K562 (cell line): Measurements from ENCODE around the gene PTGES3. TPM values are rescaled to one million over a fixed set of nuclear protein-coding genes. Genes with fewer than 3 reads are reported as not detected.

Experiments used
- BCOR ChIP-seq: fragments of 450-650 bp; IDR thresholded peaks from 2 replicates; pipeline ENCODE4 v1.6.1; 2016
- BRF1 ChIP-seq: IDR thresholded peaks from 3 replicates; pipeline ENCODE4 v1.6.1; 2011; ENCODE audit warnings: borderline replicate concordance, mild to moderate bottlenecking; ENCODE audit not compliant: insufficient read length; ENCODE audit errors: extremely low read depth
- CREM ChIP-seq: IDR thresholded peaks from 2 replicates; pipeline ENCODE4 v1.6.1; 2014; ENCODE audit warnings: antibody characterized with exemption, low read depth
- ESRRA ChIP-seq: fragments of 450-650 bp; IDR thresholded peaks from 2 replicates; pipeline ENCODE4 v1.6.1; 2014; ENCODE audit warnings: low read depth, mild to moderate bottlenecking, moderate library complexity, borderline replicate concordance
- GTF2E2 ChIP-seq: fragments of 200-800 bp; sonication (Bioruptor generic); IDR thresholded peaks from 2 replicates; pipeline ENCODE4 v1.6.1; 2016; ENCODE audit warnings: missing genetic modification characterization, missing compliant biosample characterization
- HIVEP1 ChIP-seq: fragments of 250-450 bp; sonication (Bioruptor Pico); IDR thresholded peaks from 2 replicates; pipeline ENCODE4 v1.4.0; 2020; ENCODE audit warnings: mild to moderate bottlenecking
- MYNN ChIP-seq, 2 experiments: sonication (generic); formaldehyde crosslinking in 1 of 2; IDR thresholded peaks; 2 replicates each; pipeline versions ENCODE4 v1.5.0 to v1.6.1; 2016 to 2020; ENCODE audit warnings: antibody characterized with exemption in 1 of 2, missing genetic modification reagents in 1 of 2
- NFIC ChIP-seq: fragments of 450-650 bp; IDR thresholded peaks from 2 replicates; pipeline ENCODE4 v1.6.1; 2017; ENCODE audit warnings: mild to moderate bottlenecking, inconsistent platforms
- NFRKB ChIP-seq: fragments of 450-650 bp; IDR thresholded peaks from 2 replicates; pipeline ENCODE4 v1.6.1; 2016; ENCODE audit warnings: low read depth
- NONO ChIP-seq, 2 experiments: fragments of 200-400 bp in 1 of 2; fragments of 450-650 bp in 1 of 2; formaldehyde crosslinking in 1 of 2; IDR thresholded peaks; 2 replicates each; pipeline ENCODE4 v1.6.1; 2017; ENCODE audit warnings: low read depth in 2 of 2, mild to moderate bottlenecking in 2 of 2, moderate library complexity in 2 of 2, low read length in 1 of 2
- SUPT5H ChIP-seq: fragments of 450-650 bp; IDR thresholded peaks from 2 replicates; pipeline ENCODE4 v1.6.1; 2016
- ZNF3 ChIP-seq: fragments of 250-450 bp; sonication (Bioruptor Pico); IDR thresholded peaks from 2 replicates; pipeline ENCODE4 v1.5.0; 2021; ENCODE audit warnings: mild to moderate bottlenecking, moderate library complexity
- ZNF586 ChIP-seq: fragments of 450-650 bp; formaldehyde crosslinking; conservative IDR thresholded peaks from 2 replicates; pipeline ENCODE4 v1.4.0; 2020; ENCODE audit warnings: mild to moderate bottlenecking, moderate library complexity
- ZNF76 ChIP-seq: fragments of 250-450 bp; sonication (Bioruptor Pico); IDR thresholded peaks from 2 replicates; pipeline ENCODE4 v1.4.0; 2020; ENCODE audit warnings: mild to moderate bottlenecking, moderate library complexity, borderline replicate concordance
- ZNF766 ChIP-seq: fragments of 200-800 bp; sonication (Bioruptor generic); conservative IDR thresholded peaks from 2 replicates; pipeline ENCODE4 v1.6.1; 2016; ENCODE audit warnings: missing genetic modification characterization, missing compliant biosample characterization
- polyA plus RNA-seq, 8 experiments: library from polyadenylated mRNA; depleted of rRNA in 4 of 8; stranded (reverse) in 5 of 8; unstranded in 3 of 8; fragments of >200 nt; fragmentation: Nextera tagmentation in 2 of 8; fragmentation: Illumina TruSeq in 1 of 8; extraction: Ambion mirVana in 2 of 8; extraction: Trizol in 1 of 8; gene quantifications; 2 replicates each; pipeline versions ENCODE4 v1.2.1 to v1.2.3, GENCODE V29; 2011 to 2014; ENCODE audit warnings: inconsistent platforms in 1 of 8, missing spikeins in 1 of 8
- total RNA-seq, 7 experiments: library from RNA; depleted of rRNA in 6 of 7; stranded (reverse); fragments of >200 nt in 6 of 7; fragmentation: Illumina TruSeq in 2 of 7; extraction: Trizol in 2 of 7; gene quantifications; 2 replicates each; pipeline versions ENCODE4 v1.2.1 to v1.2.3, GENCODE V29; 2011 to 2021; ENCODE audit warnings: low replicate concordance in 1 of 7
- TF ChIP-seq, protein P1 (sequence below): sonication (generic); formaldehyde crosslinking; IDR thresholded peaks from 2 replicates; pipeline ENCODE4 v1.8.0; 2022; ENCODE audit warnings: missing genetic modification reagents, mild to moderate bottlenecking, borderline replicate concordance
- TF ChIP-seq, protein P2 (sequence below): fragments of 450-650 bp; IDR thresholded peaks from 2 replicates; pipeline ENCODE4 v1.6.1; 2016; ENCODE audit warnings: antibody characterized with exemption
- TF ChIP-seq, protein P3 (sequence below), 3 experiments: IDR thresholded peaks in 2 of 3; conservative IDR thresholded peaks in 1 of 3; 2 replicates each; pipeline ENCODE4 v1.5.1; 2011 to 2012; ENCODE audit warnings: low read length in 3 of 3, mild to moderate bottlenecking in 3 of 3, control low read depth in 2 of 3, improper control_type of control experiment in 1 of 3, inconsistent platforms in 1 of 3, low read depth in 1 of 3, mixed read lengths in 1 of 3, moderate library complexity in 1 of 3; ENCODE audit not compliant: insufficient read depth in 2 of 3
- TF ChIP-seq, protein P4 (sequence below): fragments of 450-650 bp; IDR thresholded peaks from 2 replicates; pipeline ENCODE4 v1.7.1; 2018; ENCODE audit warnings: mild to moderate bottlenecking, low read depth; ENCODE audit not compliant: partially characterized antibody

Gene PTGES3
- total and polyA plus RNA-seq, 9 of the 15 experiments (the other 6 are each of a cell fraction or from before 2014, with no cell fraction given) = 163 to 501 (median 213) TPM

DNA sequence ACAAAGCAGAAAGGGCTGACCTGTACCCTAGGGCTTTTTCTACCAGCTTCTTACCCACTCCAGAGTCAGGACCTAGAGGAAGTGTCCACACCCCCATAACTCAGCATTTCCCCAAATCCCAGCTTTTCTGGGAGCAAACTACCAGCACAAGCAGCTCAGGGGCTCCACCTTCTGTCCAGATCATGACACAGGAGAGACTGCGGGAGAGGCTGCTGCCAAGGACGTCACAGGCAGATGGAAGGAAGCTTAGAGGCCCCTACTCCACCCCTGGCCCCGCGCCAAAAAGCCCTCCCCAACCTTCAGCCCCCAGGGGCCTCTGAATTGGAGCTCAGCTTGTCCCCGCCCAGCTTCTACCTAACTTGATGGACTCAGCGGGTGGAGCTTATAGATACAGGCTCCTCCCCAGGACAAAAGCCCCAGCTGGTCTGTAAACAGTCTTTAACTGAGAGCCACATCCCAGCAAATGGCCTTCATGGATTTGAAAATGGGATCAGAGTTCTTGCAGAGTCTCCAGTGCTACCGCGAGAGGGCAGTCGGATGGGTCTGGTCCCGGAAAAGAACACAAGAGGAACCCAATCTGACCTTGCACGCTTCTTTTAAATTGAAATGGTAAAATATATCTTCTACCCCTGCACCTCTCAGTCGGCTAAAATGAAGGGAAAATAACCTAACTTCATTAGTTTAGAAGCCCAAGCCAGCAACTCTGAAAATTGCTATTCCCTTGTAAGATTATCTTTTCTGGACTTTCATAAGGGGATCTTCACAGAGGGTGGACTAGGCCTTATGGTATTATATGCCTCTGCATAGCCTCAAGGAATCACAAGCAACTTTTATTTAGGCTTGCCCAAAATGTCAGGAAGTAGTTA lies 51.2 kb downstream of the PTGES3 start (continued):
- TF ChIP-seq, protein P1, sequence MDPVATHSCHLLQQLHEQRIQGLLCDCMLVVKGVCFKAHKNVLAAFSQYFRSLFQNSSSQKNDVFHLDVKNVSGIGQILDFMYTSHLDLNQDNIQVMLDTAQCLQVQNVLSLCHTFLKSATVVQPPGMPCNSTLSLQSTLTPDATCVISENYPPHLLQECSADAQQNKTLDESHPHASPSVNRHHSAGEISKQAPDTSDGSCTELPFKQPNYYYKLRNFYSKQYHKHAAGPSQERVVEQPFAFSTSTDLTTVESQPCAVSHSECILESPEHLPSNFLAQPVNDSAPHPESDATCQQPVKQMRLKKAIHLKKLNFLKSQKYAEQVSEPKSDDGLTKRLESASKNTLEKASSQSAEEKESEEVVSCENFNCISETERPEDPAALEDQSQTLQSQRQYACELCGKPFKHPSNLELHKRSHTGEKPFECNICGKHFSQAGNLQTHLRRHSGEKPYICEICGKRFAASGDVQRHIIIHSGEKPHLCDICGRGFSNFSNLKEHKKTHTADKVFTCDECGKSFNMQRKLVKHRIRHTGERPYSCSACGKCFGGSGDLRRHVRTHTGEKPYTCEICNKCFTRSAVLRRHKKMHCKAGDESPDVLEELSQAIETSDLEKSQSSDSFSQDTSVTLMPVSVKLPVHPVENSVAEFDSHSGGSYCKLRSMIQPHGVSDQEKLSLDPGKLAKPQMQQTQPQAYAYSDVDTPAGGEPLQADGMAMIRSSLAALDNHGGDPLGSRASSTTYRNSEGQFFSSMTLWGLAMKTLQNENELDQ (CRISPR knock-in tag) = no peak
- TF ChIP-seq HIVEP1 (CRISPR knock-in tag) (peak; percentile 77; the same call in 1 of the 2 replicates), GTF2E2 (tag) (no peak), ZNF3 (CRISPR knock-in tag) (no peak), ZNF76 (no peak), ZNF766 (CRISPR knock-in tag) (peak; percentile 79; the same call in 1 of the 2 replicates), MYNN (IDR thresholded peaks at IDR 0.05) (peak; percentile 88), MYNN (CRISPR knock-in tag; IDR thresholded peaks at IDR 0.05) (no peak), BRF1 (no peak), SUPT5H (peak; percentile 74), BCOR (no peak), ZNF586 (CRISPR knock-in tag) (peak; percentile 59; the same call in 1 of the 2 replicates), CREM (peak; percentile 90), NFRKB (no peak; the same call in 1 of the 2 replicates), ESRRA (peak; percentile 55; the same call in 1 of the 2 replicates), NONO (IDR thresholded peaks at IDR 0.05; ENCODE audit: low read depth in 2 of 2, low read length in 1 of 2) (no peak), NFIC (peak; percentile 100)
- TF ChIP-seq, protein P2, sequence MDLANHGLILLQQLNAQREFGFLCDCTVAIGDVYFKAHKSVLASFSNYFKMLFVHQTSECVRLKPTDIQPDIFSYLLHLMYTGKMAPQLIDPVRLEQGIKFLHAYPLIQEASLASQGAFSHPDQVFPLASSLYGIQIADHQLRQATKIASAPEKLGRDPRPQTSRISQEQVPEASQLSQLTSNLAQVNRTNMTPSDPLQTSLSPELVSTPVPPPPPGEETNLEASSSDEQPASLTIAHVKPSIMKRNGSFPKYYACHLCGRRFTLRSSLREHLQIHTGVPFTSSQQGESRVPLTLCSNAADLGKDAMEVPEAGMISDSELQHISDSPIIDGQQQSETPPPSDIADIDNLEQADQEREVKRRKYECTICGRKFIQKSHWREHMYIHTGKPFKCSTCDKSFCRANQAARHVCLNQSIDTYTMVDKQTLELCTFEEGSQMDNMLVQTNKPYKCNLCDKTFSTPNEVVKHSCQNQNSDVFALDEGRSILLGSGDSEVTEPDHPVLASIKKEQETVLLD = no peak
- TF ChIP-seq, protein P3, sequence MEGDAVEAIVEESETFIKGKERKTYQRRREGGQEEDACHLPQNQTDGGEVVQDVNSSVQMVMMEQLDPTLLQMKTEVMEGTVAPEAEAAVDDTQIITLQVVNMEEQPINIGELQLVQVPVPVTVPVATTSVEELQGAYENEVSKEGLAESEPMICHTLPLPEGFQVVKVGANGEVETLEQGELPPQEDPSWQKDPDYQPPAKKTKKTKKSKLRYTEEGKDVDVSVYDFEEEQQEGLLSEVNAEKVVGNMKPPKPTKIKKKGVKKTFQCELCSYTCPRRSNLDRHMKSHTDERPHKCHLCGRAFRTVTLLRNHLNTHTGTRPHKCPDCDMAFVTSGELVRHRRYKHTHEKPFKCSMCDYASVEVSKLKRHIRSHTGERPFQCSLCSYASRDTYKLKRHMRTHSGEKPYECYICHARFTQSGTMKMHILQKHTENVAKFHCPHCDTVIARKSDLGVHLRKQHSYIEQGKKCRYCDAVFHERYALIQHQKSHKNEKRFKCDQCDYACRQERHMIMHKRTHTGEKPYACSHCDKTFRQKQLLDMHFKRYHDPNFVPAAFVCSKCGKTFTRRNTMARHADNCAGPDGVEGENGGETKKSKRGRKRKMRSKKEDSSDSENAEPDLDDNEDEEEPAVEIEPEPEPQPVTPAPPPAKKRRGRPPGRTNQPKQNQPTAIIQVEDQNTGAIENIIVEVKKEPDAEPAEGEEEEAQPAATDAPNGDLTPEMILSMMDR (IDR thresholded peaks at IDR 0.05 in 2 of 3, conservative IDR thresholded peaks at IDR 0.05 in 1 of 3; ENCODE audit: insufficient read depth in 2 of 3, low read depth in 1 of 3, low read length in 3 of 3) = peak; percentile 79 to 91 (median 88)
- TF ChIP-seq, protein P4, sequence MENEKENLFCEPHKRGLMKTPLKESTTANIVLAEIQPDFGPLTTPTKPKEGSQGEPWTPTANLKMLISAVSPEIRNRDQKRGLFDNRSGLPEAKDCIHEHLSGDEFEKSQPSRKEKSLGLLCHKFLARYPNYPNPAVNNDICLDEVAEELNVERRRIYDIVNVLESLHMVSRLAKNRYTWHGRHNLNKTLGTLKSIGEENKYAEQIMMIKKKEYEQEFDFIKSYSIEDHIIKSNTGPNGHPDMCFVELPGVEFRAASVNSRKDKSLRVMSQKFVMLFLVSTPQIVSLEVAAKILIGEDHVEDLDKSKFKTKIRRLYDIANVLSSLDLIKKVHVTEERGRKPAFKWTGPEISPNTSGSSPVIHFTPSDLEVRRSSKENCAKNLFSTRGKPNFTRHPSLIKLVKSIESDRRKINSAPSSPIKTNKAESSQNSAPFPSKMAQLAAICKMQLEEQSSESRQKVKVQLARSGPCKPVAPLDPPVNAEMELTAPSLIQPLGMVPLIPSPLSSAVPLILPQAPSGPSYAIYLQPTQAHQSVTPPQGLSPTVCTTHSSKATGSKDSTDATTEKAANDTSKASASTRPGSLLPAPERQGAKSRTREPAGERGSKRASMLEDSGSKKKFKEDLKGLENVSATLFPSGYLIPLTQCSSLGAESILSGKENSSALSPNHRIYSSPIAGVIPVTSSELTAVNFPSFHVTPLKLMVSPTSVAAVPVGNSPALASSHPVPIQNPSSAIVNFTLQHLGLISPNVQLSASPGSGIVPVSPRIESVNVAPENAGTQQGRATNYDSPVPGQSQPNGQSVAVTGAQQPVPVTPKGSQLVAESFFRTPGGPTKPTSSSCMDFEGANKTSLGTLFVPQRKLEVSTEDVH = peak; percentile 83
